ENCODE results near the gene AMBRA1. TPM values are rescaled to one million over a fixed set of nuclear protein-coding genes. Genes with fewer than 3 reads are reported as not detected.

The AMBRA1 gene
- total RNA-seq, 1 donor from 2014 or later: 25.3 TPM

GRCh38 chr11:46417711-46418110, 176.1 kb downstream of the AMBRA1 start:
- FAIRE-seq: no peak
- DNase-seq (ENCODE audit: low spot score in 2 of 2): no peak

- DNase-seq (ENCODE audit: low spot score in 2 of 2) (no peak), FAIRE-seq (no peak)
Measured at GRCh38 chr11:46414879-46415278, 178.9 kb downstream of the AMBRA1 start.

GRCh38 chr11:46414466-46414796, 179.4 kb downstream of the AMBRA1 start:
- no peak for DNase-seq (ENCODE audit: low spot score in 2 of 2)
- FAIRE-seq: no peak

- DNase-seq (ENCODE audit: low spot score in 2 of 2) (no peak), FAIRE-seq (no peak)
Measured at GRCh38 chr11:46413760-46414465, 179.9 kb downstream of the AMBRA1 start.

- FAIRE-seq (no peak), DNase-seq (ENCODE audit: low spot score in 2 of 2) (no peak)
Measured at GRCh38 chr11:46410021-46410420, 183.8 kb downstream of the AMBRA1 start.

GRCh38 chr11:46408407-46408986, 185.3 kb downstream of the AMBRA1 start:
- DNase-seq (ENCODE audit: low spot score in 2 of 2): no peak
- FAIRE-seq: no peak

GRCh38 chr11:46407635-46408034, 186.2 kb downstream of the AMBRA1 start:
- no peak for DNase-seq (ENCODE audit: low spot score in 2 of 2)
- FAIRE-seq: no peak

- FAIRE-seq: no peak
- DNase-seq (ENCODE audit: low spot score in 2 of 2): no peak
Measured at GRCh38 chr11:46404476-46405017, 189.3 kb downstream of the AMBRA1 start.

- DNase-seq (ENCODE audit: low spot score in 2 of 2) (no peak), FAIRE-seq (no peak)
Measured at GRCh38 chr11:46402957-46403902, 190.6 kb downstream of the AMBRA1 start.

- no peak for DNase-seq (ENCODE audit: low spot score in 2 of 2)
- no peak for FAIRE-seq
Measured at GRCh38 chr11:46397526-46397925, 196.3 kb downstream of the AMBRA1 start.

GRCh38 chr11:46393759-46394158, 200.1 kb downstream of the AMBRA1 start:
- FAIRE-seq (no peak), DNase-seq (ENCODE audit: low spot score in 2 of 2) (no peak)

- no peak for FAIRE-seq
- DNase-seq (ENCODE audit: low spot score in 2 of 2): no peak
Measured at GRCh38 chr11:46393231-46393616, 200.6 kb downstream of the AMBRA1 start.

- FAIRE-seq: no peak
- peak; percentile 93 to 96 for DNase-seq (ENCODE audit: low spot score in 2 of 2)
Measured at GRCh38 chr11:46392421-46393230, 201.2 kb downstream of the AMBRA1 start.

- DNase-seq (ENCODE audit: low spot score in 2 of 2): peak; percentile 74 to 75
- no peak for FAIRE-seq
Measured at GRCh38 chr11:46391578-46392420, 202.0 kb downstream of the AMBRA1 start, which contains the start of gene CHRM4. CHRM4 (minus strand) TSS chr11:46391776; CDS start chr11:46386557, 5,219 bp downstream.

- FAIRE-seq (no peak), DNase-seq (ENCODE audit: low spot score in 2 of 2) (peak in 1 of 2 donors; percentile 43)
Measured at GRCh38 chr11:46391186-46391577, 202.6 kb downstream of the AMBRA1 start.

- DNase-seq (ENCODE audit: low spot score in 2 of 2) (peak in 1 of 2 donors; percentile 49), FAIRE-seq (no peak)
Measured at GRCh38 chr11:46390331-46391171, 203.3 kb downstream of the AMBRA1 start.

GRCh38 chr11:46389450-46390330, 204.1 kb downstream of the AMBRA1 start:
- FAIRE-seq: no peak
- peak; percentile 85 to 87 for DNase-seq (ENCODE audit: low spot score in 2 of 2)

Data from frontal cortex (tissue), 4 donors.